ENCODE measurements around the gene APOBEC2.

The APOBEC2 gene

DNA sequence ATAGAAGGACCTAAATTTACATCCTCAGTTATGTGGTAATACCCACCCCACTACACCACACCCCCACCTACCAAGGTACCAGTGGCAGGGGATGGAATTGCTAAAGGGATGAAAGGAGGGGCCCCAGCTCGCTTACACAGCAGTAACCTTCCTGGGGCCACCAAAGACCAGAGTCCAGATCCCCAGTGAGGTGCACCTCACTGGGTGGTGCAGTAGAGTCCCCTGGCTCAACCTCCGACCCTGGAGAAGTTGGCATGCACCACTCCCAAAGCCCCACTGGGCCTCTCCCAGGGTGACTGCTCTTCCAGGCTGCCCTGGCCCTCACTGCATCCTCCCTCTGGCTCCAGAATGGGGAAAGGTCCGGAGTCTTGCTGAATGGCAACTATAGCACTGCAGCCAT lies 14.8 kb upstream of the APOBEC2 start:
- no peak for DNase-seq

DNA sequence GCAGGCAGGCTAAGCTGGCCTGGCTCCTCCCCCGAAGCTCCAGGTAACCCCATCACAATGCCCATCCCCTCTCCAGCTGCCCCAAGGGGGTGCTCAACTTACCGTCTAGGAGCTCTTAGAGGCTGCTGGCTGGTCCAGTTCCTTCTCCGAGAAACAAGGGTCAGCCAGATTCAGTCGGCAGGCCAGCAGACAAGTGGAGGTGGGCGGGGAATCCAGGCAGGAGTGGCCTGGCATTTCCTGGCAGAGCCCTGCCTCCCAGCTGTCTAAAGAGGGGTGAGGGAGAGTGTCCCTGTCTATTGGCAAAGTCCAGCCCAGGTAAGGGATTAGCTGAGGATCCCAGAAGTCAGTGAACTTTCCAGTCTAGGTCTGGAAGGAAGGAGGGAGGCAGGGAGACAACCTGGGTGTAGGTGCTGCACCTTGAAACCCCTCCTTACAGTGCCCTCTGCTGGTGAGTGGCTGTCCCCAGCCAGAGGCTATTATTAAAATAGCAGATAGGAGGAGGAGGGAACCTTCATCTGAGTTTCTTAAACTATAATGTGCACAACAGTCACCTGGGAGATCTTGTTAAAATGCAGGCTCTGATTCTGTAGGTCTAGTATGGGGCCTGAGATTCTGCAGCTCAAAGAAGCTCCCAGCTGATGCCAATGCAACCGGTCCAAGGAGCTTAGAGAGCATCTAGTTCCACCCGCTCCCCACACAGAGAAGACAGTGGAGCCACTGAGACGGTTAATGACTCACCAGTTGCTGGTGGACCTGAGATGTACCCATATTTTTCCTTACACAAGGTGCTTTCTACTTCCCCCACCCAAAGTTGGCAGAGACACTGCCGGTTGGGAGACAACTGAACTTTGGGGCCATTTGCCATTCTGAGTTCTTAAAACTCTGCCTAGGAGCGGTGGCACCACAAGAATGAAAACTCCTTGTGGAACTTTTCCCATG lies 13.7 kb upstream of the APOBEC2 start, which contains the start of gene UNC5CL:
TSS of gene UNC5CL (minus strand) at position 162 of the 939 bp plus-strand sequence. CDS start 4,147 bp downstream, outside the sequence.
- DNase-seq, result no peak

DNA sequence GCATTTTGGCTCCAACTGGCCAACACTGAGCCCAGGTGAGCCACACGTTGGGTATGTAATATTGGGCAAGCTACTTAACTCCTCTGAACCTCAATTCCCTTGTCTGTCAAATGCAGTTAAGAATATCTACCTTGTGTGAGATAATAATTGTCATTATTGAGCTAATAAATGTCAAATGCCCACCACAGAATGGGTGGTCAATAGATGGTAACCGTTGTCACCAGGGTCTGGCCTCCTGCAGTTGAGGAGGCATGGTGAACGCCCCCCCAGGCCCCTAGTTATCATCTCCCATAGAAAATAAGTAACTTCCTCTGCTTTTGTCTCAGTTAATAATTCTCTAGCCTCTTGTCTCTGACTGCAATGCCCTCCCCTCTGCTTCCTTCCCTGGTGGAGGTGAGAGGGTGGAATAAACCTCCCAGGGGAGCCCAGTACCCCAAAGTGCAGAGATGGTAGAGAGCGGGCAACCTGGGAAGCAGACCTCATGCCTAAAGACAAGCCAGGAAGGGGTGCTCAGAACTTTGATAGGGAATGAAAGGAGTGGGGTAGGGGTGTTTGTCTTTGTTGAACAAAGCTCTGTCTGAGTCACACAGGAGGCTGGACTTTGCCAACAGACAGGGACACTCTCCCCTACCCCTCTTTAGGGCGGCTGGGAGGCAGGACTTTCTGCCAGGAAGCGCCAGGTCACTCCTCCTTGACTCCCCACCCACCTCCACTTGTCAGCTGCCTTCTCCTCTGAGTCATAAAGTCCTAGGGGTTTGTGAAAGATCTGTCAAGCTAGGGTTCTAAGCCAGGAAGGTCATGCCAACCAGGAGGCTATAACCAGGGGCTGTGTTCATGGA lies 12.7 kb upstream of the APOBEC2 start:
- no peak for DNase-seq

DNA sequence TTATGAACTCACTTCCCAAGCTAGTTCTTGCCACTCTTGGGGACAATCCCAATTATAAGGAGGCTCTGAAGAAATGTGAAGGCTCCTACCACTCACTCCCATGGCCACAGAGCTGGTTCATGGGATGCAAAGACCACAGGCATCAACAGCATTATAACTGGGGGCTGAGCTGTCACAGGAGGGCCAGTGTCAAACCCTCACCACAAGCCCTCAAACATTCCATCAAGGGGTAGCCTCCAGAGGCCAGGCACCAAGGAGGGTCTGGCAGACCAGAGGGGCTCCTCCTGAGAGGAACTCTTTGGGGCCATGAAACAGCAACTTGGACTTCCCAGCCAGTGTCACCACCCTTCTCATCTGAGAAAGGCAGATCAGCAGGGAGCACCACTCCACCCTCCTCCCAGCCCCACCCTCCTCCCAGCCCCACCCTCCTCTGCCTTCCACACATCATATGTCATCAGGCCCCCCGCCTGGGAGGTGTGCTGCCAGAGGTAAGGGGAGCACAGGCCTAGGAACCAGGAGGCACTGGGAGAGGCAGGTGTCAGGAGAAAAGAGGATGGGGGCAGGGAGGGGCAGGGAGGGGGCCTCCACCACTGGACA lies 12.0 kb upstream of the APOBEC2 start:
- DNase-seq, result no peak

DNA sequence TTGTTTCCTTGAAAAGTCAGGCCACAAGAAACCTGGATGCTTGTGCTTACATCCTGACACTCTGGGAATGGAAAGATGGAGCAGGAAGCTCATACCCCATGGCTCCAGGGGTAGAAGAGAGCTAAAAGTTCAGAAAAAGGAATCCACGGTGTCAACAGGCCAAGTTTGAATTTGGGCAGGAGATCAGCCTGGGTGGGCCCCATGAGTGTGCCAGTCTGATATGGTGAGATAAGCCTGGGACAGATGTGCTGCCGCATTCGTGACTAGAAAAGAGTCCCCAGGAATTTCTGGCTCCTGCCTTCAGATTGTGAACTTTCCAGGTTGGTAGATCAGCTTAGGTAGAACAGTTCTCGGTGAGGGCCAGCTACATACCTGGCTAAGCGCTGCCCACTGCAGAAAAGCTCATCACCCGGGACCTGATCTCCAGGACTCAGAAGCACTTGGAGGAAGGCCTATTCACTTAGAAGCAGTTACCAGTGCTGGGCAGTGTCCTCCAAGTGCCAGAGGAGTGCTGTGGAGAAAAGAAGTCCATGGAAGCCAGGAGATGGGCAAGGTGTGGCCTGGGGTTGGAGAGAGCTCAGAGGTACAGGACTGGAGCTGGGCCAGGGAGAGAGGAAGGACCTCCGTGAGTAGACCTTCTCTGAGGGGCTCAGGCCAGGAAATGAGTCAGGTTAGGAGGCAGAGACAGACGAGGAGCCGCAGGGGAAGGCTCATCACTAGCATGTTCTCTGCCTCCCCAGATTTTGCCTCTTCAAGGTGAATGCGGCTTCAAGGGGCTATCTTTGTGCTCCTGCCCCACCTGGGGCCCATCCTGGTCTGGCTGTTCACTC lies 10.6 kb upstream of the APOBEC2 start, which contains the start of gene TSPO2:
TSS of gene TSPO2 (plus strand) at position 242 of the 830 bp plus-strand sequence. CDS start at position 761, 519 bp downstream.
- no peak for DNase-seq

DNA sequence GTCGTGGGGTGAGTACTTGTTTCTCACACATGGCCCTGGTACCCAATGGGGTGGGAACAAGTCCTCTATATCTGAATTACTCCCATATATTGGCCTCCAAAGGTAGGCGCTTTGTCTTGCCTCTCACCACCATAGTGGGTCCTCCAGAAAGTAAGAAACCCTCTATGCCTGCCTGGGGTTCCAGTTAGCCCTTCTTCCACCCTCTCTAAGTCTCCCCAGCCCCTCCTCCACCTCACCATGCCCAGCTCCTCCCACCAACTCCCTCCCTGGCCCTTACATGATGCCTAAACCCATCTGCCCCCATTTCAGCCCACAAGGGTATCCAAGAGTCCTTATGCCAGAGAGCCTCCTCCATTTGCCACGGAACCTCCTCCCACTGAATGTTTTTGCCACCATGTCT lies 9.9 kb upstream of the APOBEC2 start:
- no peak for DNase-seq

DNA sequence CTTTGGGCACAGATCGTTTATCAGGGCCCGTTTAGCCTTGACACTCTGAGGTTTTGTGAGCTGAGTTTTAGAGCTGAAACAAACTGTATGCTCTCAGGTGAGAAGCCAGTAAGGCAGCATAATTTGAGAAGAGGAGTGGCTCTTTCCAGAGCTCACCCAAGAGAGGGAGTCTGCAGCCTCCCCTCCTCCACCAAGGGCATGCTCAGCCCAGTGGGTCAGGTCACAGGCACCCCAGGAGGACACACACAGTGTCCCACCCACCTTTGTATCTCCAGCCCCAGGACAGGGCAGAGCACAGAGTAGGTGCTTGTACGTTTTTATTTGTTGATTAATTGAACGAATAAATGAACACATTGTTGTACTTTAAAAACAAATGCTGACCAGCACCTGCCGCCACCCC lies 7.3 kb upstream of the APOBEC2 start:
- DNase-seq, result no peak

DNA sequence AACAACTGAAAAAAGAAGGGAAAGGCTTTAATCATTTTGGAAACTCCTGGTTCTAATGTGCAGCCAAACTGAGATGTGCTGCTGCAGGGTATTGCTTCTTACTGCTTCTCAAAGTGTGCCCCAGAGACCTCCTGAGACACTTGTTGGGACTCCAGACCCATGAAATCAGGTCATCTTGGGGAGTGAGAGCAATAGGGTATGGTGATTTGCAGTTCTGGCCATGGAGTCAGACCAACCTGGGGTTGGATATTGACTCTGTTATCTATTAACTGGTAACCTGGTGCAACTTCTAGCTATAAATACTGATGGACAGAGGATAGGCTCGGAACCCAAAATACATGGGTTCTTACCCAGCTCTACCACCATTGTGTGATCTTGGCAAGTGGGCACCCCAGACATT lies 6.9 kb upstream of the APOBEC2 start:
- DNase-seq, result no peak

DNA sequence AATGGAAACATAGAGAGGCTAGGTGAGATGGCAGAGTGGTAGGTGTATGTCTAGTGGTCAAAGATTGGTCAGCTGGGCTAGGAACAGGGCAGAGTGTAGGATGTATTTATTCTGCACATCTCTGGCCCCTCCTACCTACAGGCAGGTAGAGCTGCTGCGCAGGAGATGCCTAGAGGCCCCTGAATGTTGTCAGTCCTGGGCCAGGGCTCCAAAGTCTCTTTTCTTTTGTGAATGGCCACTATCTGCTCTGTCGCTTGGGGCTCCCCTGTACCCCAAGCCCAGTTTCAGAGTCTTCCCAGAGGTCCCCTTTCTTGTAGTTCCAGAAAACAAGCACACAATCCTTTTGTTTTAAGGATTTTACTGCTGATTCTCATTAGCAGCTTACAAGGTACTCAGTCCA lies 5.7 kb upstream of the APOBEC2 start:
- DNase-seq, result no peak

DNA sequence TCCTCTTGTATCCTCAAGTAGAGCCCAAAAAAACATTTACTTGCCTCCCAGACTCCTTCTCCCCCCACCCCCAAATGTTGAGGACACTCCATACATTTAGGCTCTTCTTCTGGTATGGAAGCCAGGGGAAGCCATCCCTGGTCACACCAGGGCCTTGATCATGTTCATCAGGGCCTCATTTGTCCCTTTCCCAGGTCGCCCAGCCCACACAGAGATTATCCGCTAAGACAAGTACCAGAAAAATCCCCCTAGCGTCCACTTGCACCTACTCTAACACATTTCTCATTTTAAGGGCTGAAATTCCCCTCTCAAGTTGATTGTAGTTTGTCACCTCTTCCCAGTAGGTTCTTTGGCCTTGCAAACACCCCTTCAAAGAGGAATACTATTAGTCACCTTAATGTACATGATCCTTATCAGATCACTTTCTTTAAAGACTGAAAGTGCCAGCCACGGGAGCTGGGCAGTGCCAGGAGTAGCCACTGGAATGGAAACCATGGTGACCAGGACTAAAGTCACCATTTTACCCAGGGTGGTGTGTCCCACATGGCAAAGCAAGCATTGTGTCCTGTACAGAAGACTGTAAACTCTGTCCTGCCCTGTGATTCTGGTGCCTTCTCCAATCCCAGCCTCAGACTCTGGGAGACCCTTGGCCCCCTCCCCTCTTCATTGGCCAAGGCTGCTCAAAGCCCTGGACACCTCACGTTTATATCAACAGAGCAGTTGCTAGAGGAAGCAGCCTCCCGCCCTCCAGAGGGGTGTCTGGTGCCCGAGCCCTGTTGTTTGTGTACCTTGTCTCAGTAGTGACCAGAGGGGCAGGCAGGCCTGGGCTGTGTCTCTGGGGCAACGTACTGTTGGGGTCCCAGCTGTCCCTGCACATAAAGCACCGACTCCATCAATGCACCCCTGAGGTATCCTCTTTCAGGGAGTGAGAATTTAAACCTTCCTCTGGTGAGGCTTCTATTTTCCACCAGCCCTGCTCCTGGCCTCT lies 5.0 kb upstream of the APOBEC2 start:
- no peak for DNase-seq

DNA sequence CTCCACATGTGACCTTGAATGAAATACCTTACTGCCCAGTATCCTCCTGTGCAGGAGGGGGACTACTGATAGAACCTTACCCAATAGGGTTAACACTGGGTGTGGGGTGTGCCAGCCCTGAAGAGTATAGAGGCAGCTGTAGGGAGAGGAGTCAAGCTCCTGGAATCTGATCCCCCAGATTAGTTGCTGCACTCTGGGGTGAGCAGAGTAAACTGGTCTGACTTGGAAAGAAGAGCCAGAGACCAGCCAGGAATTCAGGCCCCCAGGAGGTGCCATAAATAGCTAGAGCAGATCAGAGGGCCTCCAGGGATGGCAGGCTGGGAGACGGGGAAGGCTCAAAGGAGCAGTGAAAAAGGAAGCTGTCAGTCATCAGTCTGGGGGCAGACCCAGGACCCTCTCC lies 3.5 kb upstream of the APOBEC2 start:
- no peak for DNase-seq

DNA sequence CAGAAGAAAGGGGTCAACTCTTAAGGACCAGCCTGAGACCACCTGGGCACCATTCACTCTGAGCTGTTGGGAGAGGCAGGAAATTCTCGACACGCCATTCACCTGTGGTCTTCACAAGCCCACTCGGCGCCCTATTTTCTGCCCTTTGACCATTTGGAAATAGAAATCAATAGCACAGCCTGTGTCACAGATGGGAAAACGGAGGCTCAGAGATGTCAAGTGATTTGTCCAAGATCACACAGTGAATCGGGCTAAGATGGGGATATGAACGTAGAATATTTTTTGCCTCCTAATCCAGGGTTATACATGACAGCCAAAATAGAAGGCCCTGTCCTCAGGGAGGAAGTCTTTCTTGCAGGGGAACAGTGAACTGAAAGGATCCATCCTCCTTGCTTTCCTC lies 3.0 kb upstream of the APOBEC2 start:
- no peak for DNase-seq

DNA sequence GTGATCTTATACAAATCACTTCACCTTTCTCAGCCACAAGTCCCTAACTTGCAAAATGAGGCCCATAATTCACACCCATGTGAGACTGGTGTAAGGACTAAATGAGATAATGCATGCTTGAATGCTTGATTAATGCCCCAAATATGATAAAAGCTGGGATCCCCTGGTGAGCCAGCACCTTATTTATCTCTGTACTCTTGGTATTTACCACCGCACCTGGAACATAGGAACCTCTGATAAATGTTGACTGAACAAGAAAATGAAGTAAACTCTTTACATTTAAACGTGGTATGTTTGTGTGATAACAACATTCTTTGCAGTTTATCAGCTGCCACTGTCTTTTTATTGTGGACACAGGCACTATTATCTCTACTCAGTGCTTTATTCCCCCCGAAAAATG lies 2.5 kb upstream of the APOBEC2 start:
- no peak for DNase-seq

DNA sequence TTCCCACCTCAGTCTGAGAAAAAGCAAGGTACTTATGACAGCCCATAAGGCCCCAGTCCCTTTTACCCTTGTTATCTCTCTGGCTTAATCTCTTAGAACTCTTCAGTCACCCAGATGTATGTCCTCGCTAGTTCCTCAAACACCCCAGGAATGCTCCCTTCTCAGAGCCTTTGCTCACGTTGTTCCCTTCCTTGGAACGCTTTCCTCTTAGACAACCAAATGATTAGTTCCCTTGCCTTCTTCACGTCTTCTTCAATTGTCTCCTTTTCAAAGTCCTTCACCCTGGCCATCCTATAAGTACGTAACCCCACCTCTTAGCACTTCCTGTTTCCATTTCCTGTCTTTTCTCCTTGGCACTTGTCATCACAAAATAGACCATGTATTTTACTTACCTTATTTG lies 1.1 kb upstream of the APOBEC2 start:
- DNase-seq, result no peak

DNA sequence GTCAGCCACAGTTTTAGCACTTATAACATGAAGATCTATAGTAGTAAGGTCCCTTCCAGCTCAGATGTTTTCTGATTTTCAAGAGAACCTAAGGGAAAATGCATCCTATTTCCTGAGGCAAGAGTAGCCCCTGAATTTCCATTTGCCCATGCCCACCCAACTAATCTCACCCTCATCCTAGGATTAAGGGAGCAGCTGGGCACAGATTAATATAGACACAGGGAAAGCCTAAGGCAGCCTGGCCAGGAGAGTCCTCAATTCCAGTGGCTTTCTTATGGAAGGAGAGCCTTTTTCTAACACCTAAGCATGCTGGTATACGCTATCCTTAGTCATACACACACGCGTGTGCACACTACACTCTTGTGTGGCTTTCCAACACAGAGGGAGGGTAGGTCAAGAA lies 1.5 kb downstream of the APOBEC2 start:
- no peak for DNase-seq

DNA sequence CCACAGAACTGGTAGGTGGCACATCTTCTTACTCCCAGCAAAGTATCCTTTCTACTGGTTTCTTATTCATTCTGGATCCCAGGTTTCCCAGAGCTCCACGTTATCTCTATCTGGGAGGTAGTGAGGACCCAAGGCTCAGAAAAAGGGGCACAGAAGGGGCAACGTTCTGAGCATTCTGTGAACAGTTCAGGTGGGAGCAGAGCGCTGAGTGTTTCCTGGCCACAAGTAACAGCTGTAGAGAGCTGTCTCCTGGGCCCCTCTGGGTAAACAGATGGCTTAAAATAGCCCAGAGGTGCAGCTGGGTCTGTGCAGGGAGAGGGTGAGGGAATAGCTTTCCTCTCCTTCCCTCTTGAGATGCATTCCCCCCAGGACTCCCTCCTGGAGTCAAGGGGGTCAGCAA lies 2.1 kb downstream of the APOBEC2 start:
- no peak for DNase-seq

DNA sequence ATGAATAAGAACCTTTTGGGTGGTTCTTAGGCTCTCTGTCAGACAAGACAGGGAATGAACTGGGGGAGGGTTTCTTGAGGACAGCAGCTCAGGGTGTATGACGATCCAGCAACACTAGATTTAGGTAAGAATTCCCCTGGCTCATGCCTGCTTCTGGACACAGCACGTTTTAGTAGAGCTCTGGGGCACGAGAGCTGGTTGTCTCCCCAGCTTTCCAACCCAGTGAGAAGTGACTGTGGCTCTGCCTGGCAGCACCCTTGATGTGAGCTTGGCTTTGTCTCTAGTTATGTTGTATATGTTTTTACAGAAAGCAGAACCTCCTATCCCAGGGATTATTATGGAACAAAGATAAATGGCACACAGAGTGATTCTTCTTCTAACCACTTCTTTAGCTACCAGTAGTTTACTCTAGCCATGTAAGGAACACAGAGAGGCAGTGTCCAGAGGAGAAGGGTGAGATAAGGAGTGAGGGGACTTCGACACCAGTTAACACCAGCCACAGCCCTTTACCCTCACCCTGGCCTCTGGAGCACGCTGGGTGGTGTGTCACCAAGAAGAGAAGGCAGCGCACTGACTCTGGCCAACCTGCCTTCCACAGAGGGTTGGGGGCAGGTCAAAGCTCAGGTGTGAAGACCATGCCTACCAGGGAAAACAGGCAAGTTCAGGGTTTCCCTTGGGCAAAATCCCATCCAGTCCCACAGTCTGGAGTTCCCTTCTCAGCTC lies 3.9 kb downstream of the APOBEC2 start:
- no peak for DNase-seq

DNA sequence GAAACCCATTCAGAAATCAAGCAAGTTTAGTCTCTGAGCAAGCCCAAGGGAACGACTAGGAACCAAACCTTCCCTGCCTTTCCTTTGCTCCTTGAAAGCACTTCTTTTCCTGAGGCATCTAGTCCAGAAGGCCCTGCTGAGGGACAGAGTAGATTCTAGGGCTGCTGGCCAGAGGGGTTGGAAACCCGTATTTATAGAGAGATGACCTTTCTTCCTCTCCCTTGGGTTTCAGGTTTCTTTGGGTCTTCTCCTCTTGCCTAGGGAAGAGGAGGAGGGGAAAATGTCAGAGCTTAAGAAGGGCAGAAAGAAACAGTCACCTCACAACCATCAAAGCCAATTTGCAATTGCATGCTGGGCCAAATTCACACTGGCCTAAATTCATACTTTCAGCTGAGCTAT lies 5.8 kb downstream of the APOBEC2 start:
- no peak for DNase-seq

DNA sequence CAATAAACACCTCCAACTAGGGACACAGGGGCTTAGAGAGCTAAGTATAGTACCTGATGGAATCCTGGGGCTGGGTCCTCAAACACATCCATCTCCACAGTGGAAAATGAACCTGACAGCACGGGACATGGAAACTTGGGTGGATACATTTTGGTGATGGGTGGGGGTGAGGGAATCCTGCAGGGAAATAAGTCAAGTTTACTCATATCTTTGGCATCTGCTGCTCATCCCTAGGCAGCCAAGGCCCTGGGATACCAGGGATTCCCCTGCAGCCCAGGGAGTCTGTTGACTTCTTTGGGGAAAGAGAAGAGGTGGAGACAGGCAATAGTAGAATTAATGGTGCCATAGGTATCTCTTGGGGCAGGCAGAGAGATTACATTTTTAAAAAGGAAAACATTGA lies 6.6 kb downstream of the APOBEC2 start:
- no peak for DNase-seq

DNA sequence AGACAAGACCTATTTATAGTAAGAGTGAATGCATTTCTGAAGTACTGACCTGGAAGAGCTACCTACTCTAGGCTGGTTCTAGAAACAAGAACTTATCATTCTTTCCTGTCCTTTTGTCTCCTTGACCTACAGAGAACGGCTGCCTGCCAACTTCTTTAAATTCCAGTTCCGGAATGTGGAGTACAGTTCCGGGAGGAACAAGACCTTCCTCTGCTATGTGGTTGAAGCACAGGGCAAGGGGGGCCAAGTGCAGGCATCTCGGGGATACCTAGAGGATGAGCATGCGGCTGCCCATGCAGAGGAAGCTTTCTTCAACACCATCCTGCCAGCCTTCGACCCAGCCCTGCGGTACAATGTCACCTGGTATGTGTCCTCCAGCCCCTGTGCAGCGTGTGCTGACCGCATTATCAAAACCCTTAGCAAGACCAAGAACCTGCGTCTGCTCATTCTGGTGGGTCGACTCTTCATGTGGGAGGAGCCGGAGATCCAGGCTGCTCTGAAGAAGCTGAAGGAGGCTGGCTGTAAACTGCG lies 8.3 kb downstream of the APOBEC2 start:
- no peak for DNase-seq

Measured in NCI-H1417 treated with DMSO at 0.1 percent for 48 hours (cell line).